Vein endothelial cell (primary cell): ENCODE results near the gene CDHR5. TPM values are rescaled to one million over a fixed set of nuclear protein-coding genes. Genes with fewer than 3 reads are reported as not detected.

ENCODE experiments used
- small RNA-seq: library from RNA; depleted of rRNA; stranded (forward); fragments of <200 nt; gene quantifications from one replicate; pipeline ENCODE3, GENCODE V24; 2012
- total RNA-seq: library from RNA; depleted of rRNA; stranded (reverse); fragments of >200 nt; gene quantifications from 2 replicates; pipeline ENCODE4 v1.2.3, GENCODE V29; 2012

Gene CDHR5
- not detected in 2 replicates for total RNA-seq

DNA sequence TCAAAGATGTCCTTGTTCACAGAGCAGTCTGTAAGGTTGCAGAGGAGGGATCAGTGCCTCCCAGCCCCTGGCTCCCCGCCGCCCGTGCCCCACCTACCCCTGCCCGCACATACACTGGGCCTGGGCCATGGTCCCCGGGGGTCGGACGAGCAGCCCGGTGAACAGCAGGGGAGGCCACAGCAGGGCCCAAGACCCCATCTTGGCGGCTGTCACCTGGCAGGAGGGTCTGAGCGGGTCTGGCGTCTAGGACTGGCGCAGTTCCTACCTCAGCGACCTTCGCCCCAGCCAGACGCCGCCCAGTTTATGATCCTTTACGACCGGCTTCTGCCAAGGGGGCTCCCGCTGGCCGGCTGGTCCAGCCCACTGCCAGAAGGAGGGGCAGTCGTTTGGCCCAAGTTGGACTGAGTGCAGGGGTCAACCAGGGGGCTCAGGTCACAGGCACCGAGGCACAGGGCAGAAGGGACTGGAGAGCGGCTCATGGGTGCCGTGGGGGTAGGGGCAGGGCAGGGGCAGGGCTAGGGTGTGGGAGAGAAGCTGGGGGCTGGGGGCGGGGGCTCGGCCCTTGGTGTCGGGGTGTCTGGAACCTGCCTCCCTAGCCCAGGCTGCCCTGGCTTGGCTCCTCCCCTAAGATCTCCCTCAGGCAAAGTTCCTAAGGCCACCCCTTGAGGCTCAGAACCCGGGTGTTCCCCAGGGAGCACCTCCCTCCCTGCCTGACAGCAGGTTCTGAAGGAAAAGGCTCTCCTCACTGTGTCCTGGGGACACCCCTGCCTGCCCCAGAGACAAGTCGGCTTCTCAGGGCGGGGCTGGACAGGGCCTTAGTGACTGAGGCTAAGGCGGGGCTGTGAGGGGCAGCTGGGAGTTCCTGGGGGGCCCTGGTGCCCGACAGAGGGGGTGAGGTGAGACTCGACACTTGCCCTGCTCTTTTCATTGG lies at the start of gene CDHR5:
Gene CDHR5 (minus strand): TSS at position 251 of the 931 bp plus-strand sequence. CDS start 53 bp downstream, at position 198.

GRCh38 chr11:636511-637332 lies 12.0 kb upstream of the CDHR5 start, which contains the start of gene DRD4:
TSS of gene DRD4 (plus strand) at chr11:637269. CDS start at chr11:637305, 36 bp downstream.

DNA sequence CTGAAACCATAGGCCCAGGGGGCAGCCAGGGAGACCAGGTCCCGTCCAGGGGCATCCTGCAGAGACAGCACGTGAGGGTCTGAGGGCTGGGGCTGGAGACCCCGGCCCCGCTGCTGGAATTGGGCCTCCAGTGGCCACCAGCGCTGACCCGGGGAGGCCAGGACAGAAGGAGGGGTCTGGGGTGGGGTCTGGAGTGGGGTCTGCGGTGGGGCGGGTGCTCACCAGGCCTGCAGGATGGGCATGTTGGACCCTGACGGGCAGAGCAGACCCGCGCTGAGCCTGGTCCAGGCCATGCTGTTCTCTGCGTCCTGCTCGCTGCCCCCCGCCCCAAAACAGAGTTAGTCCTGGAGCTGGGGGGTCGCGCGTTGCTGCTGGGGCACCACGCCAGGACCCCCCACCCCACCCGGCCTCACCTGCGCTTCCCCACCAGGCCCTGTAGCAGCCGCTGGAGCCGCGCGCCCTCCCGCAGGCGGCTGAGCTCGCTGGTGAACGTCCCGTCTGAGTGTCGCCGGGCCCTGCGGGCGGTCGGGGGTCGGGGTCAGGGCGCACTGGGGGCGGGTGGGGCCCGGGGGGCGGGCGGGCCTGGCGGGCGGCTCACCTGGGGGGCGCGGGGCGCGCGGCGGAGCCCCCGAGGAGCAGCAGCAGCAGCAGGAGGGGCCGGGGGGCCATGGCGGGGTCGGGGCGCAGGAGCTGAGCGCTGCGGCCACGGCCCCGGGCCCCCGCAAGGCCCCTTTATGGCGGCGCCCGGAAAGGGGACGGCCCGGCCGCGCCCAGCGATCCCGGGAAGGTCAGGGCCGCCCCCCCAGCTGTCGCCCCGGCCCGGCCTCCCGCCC lies 1.9 kb upstream of the CDHR5 start, which contains the start of gene SCT:
Gene SCT (minus strand): TSS at position 707 of the 833 bp plus-strand sequence. CDS start 38 bp downstream, at position 669.

DNA sequence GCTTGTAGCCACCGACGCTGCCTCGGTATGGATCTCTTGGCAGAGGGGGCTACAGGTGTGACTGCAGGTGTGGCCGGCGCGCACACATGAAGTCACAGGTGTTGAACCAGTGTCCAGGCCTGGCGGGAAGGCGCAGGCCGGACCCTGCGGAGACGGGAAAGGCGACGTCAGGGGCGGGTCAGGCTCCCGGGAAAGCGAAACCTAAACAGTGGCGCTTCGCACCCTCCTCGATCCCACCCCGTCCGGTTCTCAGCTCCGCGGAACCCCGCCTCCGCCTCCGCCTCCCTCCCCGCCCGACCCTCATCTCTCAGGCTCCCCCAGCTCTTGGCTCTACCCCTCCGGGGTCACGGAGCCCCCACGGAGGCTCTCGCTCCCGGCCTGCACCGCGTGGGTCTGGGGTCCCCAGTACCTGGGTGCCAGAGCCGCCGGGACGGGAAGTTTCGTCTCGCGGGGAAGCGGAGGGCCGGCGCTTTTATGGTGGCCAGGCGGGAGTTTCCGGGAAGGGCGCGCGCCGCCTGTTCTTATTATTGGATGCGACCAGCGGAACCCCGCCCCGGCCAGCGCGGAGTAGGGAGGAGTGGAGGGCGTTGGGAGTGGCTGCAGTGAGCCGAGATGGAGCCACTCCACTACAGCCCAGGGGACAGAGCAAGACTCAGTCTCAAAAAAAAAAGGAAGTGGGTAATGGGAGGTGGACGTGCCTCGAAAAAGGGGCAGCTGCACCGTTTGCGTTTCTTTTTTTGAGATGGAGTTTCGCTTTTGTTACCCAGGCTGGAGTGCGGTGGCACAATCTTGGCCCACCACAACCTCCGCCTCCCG lies 9.0 kb downstream of the CDHR5 start, which contains the start of gene IRF7:
Gene IRF7 (minus strand): TSS at position 447 of the 816 bp plus-strand sequence. CDS start 586 bp downstream, outside the sequence.

GRCh38 chr11:575996-576768 lies 48.6 kb downstream of the CDHR5 start, which contains the start of gene PHRF1:
TSS of gene PHRF1 (plus strand) at chr11:576470. CDS start at chr11:581513, 5,043 bp downstream.

Small RNAs within 50 kb of the gene (small RNA-seq; reads per million reads assigned to genes)
- gene MIR210: 27.9 reads per million, percentile 98 among the genes with 10 or more reads in this experiment

Other genes starting within 250 kb of the CDHR5 start
- gene PKP3, start 230.7 kb downstream of the CDHR5 start, total RNA-seq: 0.65 and 0.86 TPM in 2 replicates
- 49.6 and 60.1 TPM in 2 replicates for gene SIGIRR, start 210.0 kb downstream of the CDHR5 start, total RNA-seq
- gene ANO9, start 182.9 kb downstream of the CDHR5 start, total RNA-seq: 0.33 and 0.48 TPM in 2 replicates
- 35.2 and 37.9 TPM in 2 replicates for gene PTDSS2, start 174.7 kb downstream of the CDHR5 start, total RNA-seq
- gene RNH1, start 117.7 kb downstream of the CDHR5 start, total RNA-seq: 211 and 222 TPM in 2 replicates
- gene HRAS, start 89.4 kb downstream of the CDHR5 start, total RNA-seq: 42.5 and 50.5 TPM in 2 replicates
- 0.57 and 1.3 TPM in 2 replicates for gene LRRC56, start 87.4 kb downstream of the CDHR5 start, total RNA-seq
- 1.9 and 2.6 TPM in 2 replicates for gene LMNTD2, start 64.2 kb downstream of the CDHR5 start, total RNA-seq
- 17.1 and 18.0 TPM in 2 replicates for gene RASSF7, start 64.0 kb downstream of the CDHR5 start, total RNA-seq
- 35.8 and 43.8 TPM in 2 replicates for gene PHRF1, start 48.5 kb downstream of the CDHR5 start, total RNA-seq
- gene IRF7, start 9.0 kb downstream of the CDHR5 start, total RNA-seq: 11.2 and 14.0 TPM in 2 replicates
- not detected in 2 replicates for gene SCT, start 2.2 kb upstream of the CDHR5 start, total RNA-seq
- not detected in 2 replicates for gene DRD4, start 12.3 kb upstream of the CDHR5 start, total RNA-seq
- gene DEAF1, start 70.3 kb upstream of the CDHR5 start, total RNA-seq: 59.0 and 85.3 TPM in 2 replicates
- gene TMEM80, start 70.9 kb upstream of the CDHR5 start, total RNA-seq: 8.9 and 11.8 TPM in 2 replicates
- gene EPS8L2, start 81.3 kb upstream of the CDHR5 start, total RNA-seq: 2.5 and 3.9 TPM in 2 replicates
- gene TALDO1, start 122.5 kb upstream of the CDHR5 start, total RNA-seq: 155 and 170 TPM in 2 replicates
- 61.2 and 65.3 TPM in 2 replicates for gene GATD1, start 152.5 kb upstream of the CDHR5 start, total RNA-seq
- gene CEND1, start 165.1 kb upstream of the CDHR5 start, total RNA-seq: under 0.01 and 0.10 TPM in 2 replicates
- 13.7 and 15.6 TPM in 2 replicates for gene SLC25A22, start 173.3 kb upstream of the CDHR5 start, total RNA-seq
- 12.8 and 14.0 TPM in 2 replicates for gene PIDD1, start 180.3 kb upstream of the CDHR5 start, total RNA-seq
- gene RPLP2, start 185.0 kb upstream of the CDHR5 start, total RNA-seq: 227 and 292 TPM in 2 replicates
- 43.3 and 59.4 TPM in 2 replicates for gene PNPLA2, start 194.0 kb upstream of the CDHR5 start, total RNA-seq
- gene CRACR2B, start 203.0 kb upstream of the CDHR5 start, total RNA-seq: 9.2 and 12.7 TPM in 2 replicates
- 453 and 470 TPM in 2 replicates for gene CD151, start 208.0 kb upstream of the CDHR5 start, total RNA-seq
- 77.9 and 79.4 TPM in 2 replicates for gene POLR2L, start 217.6 kb upstream of the CDHR5 start, total RNA-seq
- gene TSPAN4, start 217.9 kb upstream of the CDHR5 start, total RNA-seq: 108 and 137 TPM in 2 replicates